Fibroblast of pulmonary artery (primary cell): ENCODE measurements around the gene MYL3.

Experiments
- DNase-seq: peaks from one replicate; pipeline ENCODE4 v3.0.0-alpha.2; 2010; ENCODE audit warnings: low read depth
- H3K4me3 ChIP-seq: replicated peaks from 2 replicates; pipeline ENCODE4 v1.5.1; 2011; ENCODE audit warnings: low read depth, mild to moderate bottlenecking, control low read depth, low read length, moderate library complexity
- TF ChIP-seq, protein P1 (sequence below): IDR thresholded peaks from 2 replicates; pipeline ENCODE4 v1.5.1; 2011; ENCODE audit warnings: mild to moderate bottlenecking, control low read depth, low read length, inconsistent platforms; ENCODE audit errors: missing control alignments

MYL3 gene

DNA sequence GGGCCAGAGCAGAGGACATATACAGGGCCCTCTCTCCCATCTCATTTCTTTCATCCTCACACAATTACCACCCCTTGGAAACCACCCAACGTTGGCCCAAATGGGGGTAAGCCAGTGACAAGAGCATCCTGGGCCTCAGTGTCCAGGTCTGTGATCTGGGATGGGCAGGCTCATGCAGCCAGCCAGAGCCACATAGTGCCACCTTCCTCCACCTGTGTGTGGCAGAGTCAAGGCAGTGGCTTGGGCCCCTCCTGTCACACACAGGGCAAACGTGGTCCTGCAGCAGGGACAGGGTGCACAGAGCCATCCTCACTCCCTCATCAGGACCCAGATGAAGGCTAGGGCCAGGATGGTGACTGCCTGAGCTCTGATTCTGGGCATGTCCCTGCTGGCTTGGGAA lies 2.3 kb upstream of the MYL3 start:
- TF ChIP-seq, protein P1, sequence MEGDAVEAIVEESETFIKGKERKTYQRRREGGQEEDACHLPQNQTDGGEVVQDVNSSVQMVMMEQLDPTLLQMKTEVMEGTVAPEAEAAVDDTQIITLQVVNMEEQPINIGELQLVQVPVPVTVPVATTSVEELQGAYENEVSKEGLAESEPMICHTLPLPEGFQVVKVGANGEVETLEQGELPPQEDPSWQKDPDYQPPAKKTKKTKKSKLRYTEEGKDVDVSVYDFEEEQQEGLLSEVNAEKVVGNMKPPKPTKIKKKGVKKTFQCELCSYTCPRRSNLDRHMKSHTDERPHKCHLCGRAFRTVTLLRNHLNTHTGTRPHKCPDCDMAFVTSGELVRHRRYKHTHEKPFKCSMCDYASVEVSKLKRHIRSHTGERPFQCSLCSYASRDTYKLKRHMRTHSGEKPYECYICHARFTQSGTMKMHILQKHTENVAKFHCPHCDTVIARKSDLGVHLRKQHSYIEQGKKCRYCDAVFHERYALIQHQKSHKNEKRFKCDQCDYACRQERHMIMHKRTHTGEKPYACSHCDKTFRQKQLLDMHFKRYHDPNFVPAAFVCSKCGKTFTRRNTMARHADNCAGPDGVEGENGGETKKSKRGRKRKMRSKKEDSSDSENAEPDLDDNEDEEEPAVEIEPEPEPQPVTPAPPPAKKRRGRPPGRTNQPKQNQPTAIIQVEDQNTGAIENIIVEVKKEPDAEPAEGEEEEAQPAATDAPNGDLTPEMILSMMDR = no peak
- H3K4me3 ChIP-seq = no peak overlapping the region
- DNase-seq = no peak

DNA sequence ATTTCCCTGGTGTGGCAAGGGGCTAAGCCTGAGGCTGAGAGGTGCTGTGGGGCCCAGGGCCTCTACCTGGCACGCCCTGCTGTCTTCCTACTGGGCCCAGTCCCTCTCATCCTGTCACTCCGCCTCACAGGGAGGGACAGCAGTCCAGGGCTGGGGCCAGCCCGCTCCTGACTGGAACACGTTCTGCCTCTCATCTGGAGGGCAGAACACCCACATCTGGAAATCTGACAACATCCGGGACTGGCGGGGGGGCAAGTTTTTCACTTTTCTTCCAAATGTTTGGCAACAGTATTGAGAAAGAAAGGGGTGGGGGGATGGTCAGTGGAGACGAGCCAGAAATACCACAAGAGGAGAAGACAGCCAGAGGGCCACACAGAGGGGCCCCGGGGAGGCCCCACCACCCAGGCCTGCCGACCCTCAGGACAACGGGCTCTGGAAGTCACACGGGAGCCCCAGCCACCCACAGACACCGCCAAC lies 1.8 kb upstream of the MYL3 start:
- peak; percentile 74 for DNase-seq
- TF ChIP-seq, protein P1 = no peak
- H3K4me3 ChIP-seq = no peak overlapping the region

DNA sequence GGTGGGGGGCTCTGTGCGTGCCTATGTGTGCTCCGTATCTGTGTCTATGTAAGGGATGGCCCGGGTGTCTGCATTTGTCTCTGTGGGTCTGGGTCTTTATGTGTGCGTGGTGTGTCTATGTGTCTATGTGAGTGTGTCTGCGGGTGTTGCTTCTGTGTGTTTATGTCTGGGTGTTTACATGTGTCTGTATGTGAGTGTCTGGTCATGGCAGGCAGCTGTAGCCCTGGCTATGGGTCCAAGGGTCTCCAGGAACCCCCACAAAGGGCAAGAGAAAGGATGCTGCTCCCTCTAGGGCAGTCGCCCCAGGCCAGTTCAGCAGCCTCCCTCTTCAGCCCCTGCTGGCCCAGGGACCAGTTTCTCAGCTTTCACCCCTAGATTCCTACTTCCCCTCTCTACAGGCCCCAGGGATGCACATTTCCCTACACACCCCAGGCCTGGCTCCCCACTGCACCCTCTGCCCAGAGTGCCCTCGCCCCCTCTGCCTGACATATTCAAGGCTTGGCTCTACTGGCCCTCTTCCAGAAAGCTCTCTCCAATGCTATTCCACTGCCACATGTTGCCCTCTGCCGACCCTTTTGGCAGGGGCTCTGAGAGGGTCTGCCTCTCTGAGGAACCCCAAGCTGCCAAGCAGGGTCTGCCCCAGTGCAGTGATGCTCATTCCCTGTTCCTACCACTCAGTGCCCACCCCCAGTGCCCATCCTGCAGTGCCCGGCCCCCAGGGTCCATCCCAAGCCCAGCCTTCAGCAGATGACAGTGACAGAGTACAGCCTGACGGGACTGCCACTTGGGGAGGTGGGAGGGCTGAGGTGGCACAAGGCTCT lies 1.0 kb upstream of the MYL3 start:
- H3K4me3 ChIP-seq = no peak overlapping the region
- no peak for DNase-seq
- TF ChIP-seq, protein P1 = no peak

DNA sequence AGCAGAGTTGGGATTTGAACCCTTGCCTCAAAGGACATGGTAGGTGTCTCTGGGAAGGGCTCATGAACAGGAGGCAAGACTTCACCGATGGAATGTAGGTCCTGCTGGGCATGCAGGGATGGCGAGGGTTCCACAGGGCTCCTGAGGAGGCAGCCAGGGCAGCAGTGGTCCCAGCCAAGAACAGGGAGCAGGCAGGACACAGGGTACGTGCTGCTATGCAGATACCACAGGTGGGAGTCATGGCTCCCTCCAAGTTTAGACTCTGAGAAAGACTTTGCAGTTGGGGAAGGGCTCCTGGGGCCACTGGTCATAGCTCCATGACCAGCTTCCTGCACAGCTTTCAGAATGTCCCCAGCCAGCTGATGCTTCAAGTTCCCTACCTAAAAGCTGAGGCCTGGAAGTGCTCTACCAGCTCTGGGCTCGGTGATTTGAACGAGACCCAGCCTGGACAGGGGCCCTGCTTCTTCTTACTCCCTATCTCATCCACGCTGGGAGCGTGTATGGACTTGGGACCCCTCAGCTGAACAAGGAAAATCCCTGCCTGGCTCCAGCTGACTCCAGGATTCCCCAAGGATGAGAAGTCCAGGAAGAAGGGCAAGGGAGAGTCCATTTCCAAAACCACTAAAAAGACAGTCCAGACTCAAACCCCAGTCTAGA lies 747 bp downstream of the MYL3 start:
- no peak overlapping the region for H3K4me3 ChIP-seq
- TF ChIP-seq, protein P1 = no peak
- DNase-seq = no peak

DNA sequence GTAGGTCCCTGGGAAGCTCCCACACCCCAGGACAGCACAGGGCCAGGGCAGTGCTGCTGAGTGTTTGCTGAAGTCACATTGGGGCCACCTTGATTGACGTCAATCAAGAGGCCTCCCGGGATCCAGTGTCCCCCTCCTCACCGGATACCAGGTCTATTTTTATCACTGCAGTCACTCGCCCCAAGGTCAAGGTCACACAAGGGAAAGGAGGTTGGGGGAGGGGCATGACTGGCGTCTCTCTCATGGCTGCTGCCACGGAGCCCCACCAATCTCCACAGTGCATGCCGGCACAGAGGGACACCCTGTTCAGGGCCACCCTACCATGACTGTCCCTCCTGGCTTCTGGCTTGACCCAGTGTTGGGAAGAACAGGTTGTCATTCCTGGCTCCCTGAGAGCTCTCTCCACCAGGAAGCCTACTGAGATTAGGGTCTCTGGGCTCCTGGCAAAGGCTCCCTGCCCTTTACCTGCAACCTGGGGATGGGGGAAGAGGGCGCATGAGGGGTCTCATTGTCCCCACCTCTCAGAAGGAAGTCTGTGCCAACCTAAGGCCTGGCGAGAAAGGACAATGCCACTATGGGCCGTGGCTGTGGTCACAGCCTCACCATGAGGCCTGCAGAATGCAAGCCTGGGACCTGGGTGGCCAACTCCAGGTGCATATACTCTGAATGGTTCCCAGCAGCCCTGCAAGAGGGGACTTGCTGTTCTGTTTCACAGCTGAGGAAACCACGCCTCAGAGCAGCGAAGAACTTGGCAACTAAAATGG lies 1.5 kb downstream of the MYL3 start:
- DNase-seq = no peak
- no peak overlapping the region for H3K4me3 ChIP-seq
- TF ChIP-seq, protein P1 = no peak

DNA sequence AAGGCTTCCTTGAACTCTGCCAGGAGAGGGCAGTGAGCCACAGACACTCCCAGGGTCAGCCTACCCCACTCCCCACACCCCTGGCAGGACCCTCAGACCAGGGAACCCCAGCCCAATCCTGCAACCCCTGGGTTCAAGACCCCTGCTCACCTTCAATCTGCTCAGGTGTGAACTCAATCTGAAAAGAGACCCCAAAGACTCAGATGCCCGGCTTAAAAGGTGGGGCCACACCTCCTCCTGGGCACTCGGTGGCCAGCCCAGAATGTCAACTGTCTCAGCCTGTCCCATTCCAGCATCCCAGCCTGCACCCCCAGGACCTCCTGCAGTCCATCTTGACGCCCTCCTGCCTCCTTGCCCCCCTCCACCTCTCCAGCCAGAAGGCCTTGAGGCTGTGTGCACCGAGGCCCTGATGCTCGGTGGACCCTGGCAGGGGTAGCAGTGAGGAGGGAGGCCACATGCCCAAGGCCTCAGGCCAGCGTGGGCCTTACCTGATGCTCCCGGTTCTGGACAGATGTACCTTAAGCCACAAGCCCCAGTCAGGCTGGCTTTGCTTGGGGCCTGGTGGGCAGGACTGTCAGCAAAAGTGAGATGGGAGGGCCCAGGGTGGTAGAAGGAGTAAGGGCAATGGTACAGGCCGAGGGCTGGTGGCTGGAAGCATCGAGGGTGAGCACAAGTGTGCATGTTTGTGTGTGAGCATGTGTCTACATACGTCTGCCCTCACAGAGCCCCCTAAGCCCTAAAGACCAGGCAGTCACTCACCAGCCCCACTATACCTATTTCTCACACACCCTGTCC lies 2.2 kb downstream of the MYL3 start:
- H3K4me3 ChIP-seq = no peak overlapping the region
- no peak for DNase-seq
- TF ChIP-seq, protein P1 = no peak
